Measurements from ENCODE around the gene SLC29A1. TPM values are rescaled to one million over a fixed set of nuclear protein-coding genes. Genes with fewer than 3 reads are reported as not detected.

SLC29A1 gene
- total and polyA plus RNA-seq, 2 of the 8 experiments (the other 6 are each of a cell fraction or from before 2014, with no cell fraction given): 187 to 558 TPM

- Histone ChIP-seq H3K4me1 (replicated peaks in 1 of 4; ENCODE audit: control insufficient read depth in 3 of 4, insufficient read depth in 4 of 4, low read length in 3 of 4) (peaks cover 21 to 32% (median 30%) of the 10 kb centered on the region in 4 experiments), H3K27me3 (replicated peaks in 1 of 4; ENCODE audit: control insufficient read depth in 3 of 4, extremely low read depth in 1 of 4, insufficient read depth in 3 of 4, low read length in 3 of 4) (no peaks in the 10 kb centered on the region), H3K27ac (ENCODE audit: low read depth, low read length) (peak overlapping the region; percentile 93), H3K79me1 (ENCODE audit: low read depth, low read length) (no peaks in the 10 kb centered on the region), H2BK5ac (ENCODE audit: low read depth, low read length) (peak overlapping the region; percentile 99), H2AFZ (ENCODE audit: low read length) (no peak overlapping the region), H2BK120ac (replicated peaks; ENCODE audit: low read depth, low read length) (peak overlapping the region; percentile 95), H3K9me3 (ENCODE audit: insufficient read depth in 2 of 2, low read depth in 1 of 2, low read length in 1 of 2) (no peaks in the 10 kb centered on the region), H4K91ac (replicated peaks; ENCODE audit: insufficient read length, low read length) (peak overlapping the region; percentile 99), H3K79me2 (ENCODE audit: control insufficient read depth in 1 of 2, insufficient read depth in 2 of 2, low read length in 2 of 2) (no peaks in the 10 kb centered on the region), H3K56ac (replicated peaks; ENCODE audit: insufficient read length, low read depth, low read length) (peak overlapping the region; percentile 60), H3K14ac (ENCODE audit: insufficient read length) (no peak overlapping the region), H3K23me2 (ENCODE audit: low read depth, low read length) (no peaks in the 10 kb centered on the region; the same call in 1 of the 2 replicates), H4K5ac (ENCODE audit: insufficient read length, low read depth, low read length) (peak overlapping the region; percentile 95), H3K23ac (ENCODE audit: insufficient read length) (no peak overlapping the region), H4K20me1 (replicated peaks in 1 of 2; ENCODE audit: control insufficient read depth in 1 of 2, insufficient read depth in 2 of 2, low read length in 2 of 2) (no peaks in the 10 kb centered on the region), H2BK12ac (ENCODE audit: low read depth, low read length) (peak overlapping the region; percentile 100), H3K4ac (replicated peaks; ENCODE audit: insufficient read length, low read depth, low read length) (peak overlapping the region; percentile 94), H2BK20ac (ENCODE audit: low read length) (peak overlapping the region; percentile 95), H3K4me2 (ENCODE audit: insufficient read depth in 1 of 2, low read depth in 2 of 2, low read length in 2 of 2) (peak overlapping the region; percentile 49 to 55), H2BK15ac (ENCODE audit: low read length) (peak overlapping the region; percentile 53; the same call in 1 of the 2 replicates), H3K4me3 (ENCODE audit: extremely low read depth in 1 of 4, insufficient read depth in 2 of 4, low read depth in 3 of 4, low read length in 4 of 4) (peak overlapping the region in 2 of 4 experiments; percentile 5 to 7; a peak in 3 of 8 replicates), H3K36me3 (ENCODE audit: control insufficient read depth in 2 of 4, insufficient read depth in 4 of 4, low read length in 3 of 4) (no peaks in the 10 kb centered on the region), H3K18ac (ENCODE audit: extremely low read depth, low read length) (peak overlapping the region; percentile 99), H2AK5ac (ENCODE audit: low read depth, low read length) (peak overlapping the region; percentile 82), H3K9ac (replicated peaks in 1 of 4; ENCODE audit: extremely low read depth in 1 of 4, low read depth in 3 of 4, low read length in 3 of 4) (peak overlapping the region in 3 of 4 experiments; percentile 47 to 58 (median 51); a peak in 5 of 7 replicates), H4K8ac (ENCODE audit: extremely low read depth, insufficient read depth, low read length) (peak overlapping the region; percentile 97; the same call in 1 of the 2 replicates)
- CTCF ChIA-PET (ENCODE audit: partially characterized antibody): interaction anchor here (0.8 to 3.5 kb wide), 11 partner anchors 8 to 53 kb away, joined by 3 to 21 read pairs (median 6); partner anchors contain the start of gene SLC29A1
- POLR2A ChIA-PET (ENCODE audit: partially characterized antibody): interaction anchor here (0.7 to 6.2 kb wide), 19 partner anchors 9 to 459 kb away, joined by 3 to 60 read pairs (median 5); partner anchors contain the start of genes HSP90AB1, MYMX and SLC29A1
- 84% methylated on average over 11 of the region's 11 CpGs; no CpG with 5 or more reads in 1 of the 2 experiments for WGBS, 2 experiments (ENCODE audit: extremely low coverage in 1 of 2, insufficient coverage in 1 of 2, insufficient read length in 1 of 2, insufficient replicate concordance in 2 of 2, low coverage in 1 of 2, low lambda C conversion rate in 2 of 2, missing lambda C conversion rate in 1 of 2)
- DNase-seq (ENCODE audit: low read depth in 1 of 2, low spot score in 2 of 2): no peak
- FAIRE-seq: peak; percentile 65
- TF ChIP-seq NANOG (IDR thresholded peaks at IDR 0.05; ENCODE audit: insufficient read depth, low read depth, low read length, poor library complexity, severe bottlenecking) (no peak), ASH2L (IDR thresholded peaks at IDR 0.05; ENCODE audit: low read length) (peak; percentile 89), PHF8 (conservative IDR thresholded peaks at IDR 0.05; ENCODE audit: low read depth, low read length) (no peak), RAD21 (IDR thresholded peaks at IDR 0.05 in 1 of 2, conservative IDR thresholded peaks at IDR 0.05 in 1 of 2; ENCODE audit: low read depth in 2 of 2, low read length in 2 of 2) (no peak), GABPA (IDR thresholded peaks at IDR 0.05; ENCODE audit: borderline replicate concordance, insufficient read depth, low read length) (no peak), CREB1 (IDR thresholded peaks at IDR 0.05) (no peak), SP4 (IDR thresholded peaks at IDR 0.05; ENCODE audit: low read length) (no peak), HDAC6 (IDR thresholded peaks at IDR 0.05; ENCODE audit: low read depth, low read length) (no peak)
- TF ChIP-seq, protein P1, sequence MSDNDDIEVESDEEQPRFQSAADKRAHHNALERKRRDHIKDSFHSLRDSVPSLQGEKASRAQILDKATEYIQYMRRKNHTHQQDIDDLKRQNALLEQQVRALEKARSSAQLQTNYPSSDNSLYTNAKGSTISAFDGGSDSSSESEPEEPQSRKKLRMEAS (IDR thresholded peaks at IDR 0.05): no peak
- TF ChIP-seq, protein P2, sequence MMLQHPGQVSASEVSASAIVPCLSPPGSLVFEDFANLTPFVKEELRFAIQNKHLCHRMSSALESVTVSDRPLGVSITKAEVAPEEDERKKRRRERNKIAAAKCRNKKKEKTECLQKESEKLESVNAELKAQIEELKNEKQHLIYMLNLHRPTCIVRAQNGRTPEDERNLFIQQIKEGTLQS (IDR thresholded peaks at IDR 0.05; ENCODE audit: insufficient read depth, low read depth, low read length): no peak
Observed at GRCh38 chr6:44202972-44203750, 20.2 kb upstream of the SLC29A1 start.
